Tongue (tissue), 2 donors: ENCODE measurements around the gene SPSB2. TPM values are rescaled to one million over a fixed set of nuclear protein-coding genes. Genes with fewer than 3 reads are reported as not detected.
"Not testable (repeated sequence)": the region's sequence is repeated elsewhere in the genome, so short reads cannot be mapped to it uniquely, and the experiment has no call there.

Experiments used
- DNase-seq: peaks from one replicate; pipeline ENCODE4 v3.0.0-alpha.2; 2015
- total RNA-seq: library from RNA; depleted of rRNA; stranded (reverse); fragments of >200 nt; gene quantifications from one replicate; pipeline ENCODE4 v1.2.3, GENCODE V29; 2014

The SPSB2 gene
- total RNA-seq, 1 donor from 2014 or later, result 3.8 TPM

GRCh38 chr12:6870304-6870703 lies 2.8 kb downstream of the SPSB2 start:
- not testable (repeated sequence) for DNase-seq

- DNase-seq, result peak; percentile 91
Observed at GRCh38 chr12:6869049-6870021, 3.8 kb downstream of the SPSB2 start.

- DNase-seq, result peak; percentile 65
Observed at GRCh38 chr12:6868211-6869048, 4.7 kb downstream of the SPSB2 start.

DNA sequence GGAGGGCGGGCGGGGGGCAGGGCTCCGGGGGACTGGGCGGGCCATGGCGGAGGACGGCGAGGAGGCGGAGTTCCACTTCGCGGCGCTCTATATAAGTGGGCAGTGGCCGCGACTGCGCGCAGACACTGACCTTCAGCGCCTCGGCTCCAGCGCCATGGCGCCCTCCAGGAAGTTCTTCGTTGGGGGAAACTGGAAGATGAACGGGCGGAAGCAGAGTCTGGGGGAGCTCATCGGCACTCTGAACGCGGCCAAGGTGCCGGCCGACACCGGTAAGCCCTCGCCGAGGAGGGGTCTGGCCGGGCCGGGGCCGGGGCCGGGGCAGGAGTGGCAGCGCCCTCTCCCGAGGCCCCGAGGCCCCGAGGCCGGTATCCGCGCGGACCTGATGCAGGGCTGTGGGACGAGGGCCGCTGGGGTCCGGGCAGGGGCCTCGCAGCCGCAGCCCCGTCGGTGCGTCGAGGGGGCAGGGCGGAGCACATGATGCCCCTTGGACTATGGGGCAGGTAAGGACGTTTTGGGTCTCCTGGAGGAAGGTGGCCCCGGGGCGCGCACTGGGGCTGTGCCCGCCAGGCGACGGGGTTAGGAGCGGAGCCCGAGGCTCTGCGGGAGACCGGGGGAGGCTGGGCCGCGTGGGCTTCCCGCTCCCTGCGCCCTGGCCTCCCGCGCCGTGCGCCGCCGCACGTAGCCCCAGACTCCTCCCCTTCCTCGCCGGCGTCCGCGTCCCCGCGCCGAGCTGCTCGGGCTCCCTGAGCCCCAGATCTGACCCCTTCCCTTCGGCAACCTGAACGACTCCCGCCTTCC lies 5.5 kb downstream of the SPSB2 start, which contains the start of gene TPI1:
TPI1 (plus strand) TSS at position 119 of the 798 bp plus-strand sequence; CDS start at position 155, 36 bp downstream.
- DNase-seq, result peak; percentile 93

DNA sequence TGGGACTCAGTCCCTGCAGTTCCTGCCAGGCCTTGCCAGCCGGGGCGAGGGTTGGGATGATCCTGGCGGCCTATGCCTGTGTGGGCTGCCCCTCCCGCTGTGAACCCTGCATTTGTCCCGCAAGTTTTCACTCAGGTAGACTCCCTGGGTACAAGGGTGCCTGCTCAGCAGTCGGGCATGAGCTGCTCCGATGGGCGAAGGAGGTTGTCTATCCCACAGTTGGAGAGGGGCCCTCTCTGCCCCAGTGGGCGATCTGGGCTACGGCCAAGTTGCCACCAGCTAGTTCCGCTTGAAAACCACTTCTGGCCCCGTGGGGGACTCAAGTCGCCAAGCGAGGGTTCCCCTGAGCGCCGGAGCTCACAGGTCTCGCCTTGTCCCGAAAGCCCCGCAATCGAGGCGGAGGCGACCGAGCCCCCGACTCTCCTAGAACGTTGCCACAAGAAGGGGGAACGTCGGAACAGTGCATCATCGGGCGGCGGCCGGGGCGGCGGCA lies 6.1 kb downstream of the SPSB2 start:
- DNase-seq, result no peak

- DNase-seq, result no peak
Observed at GRCh38 chr12:6866163-6866919, 6.8 kb downstream of the SPSB2 start.

GRCh38 chr12:6865307-6865706 lies 7.8 kb downstream of the SPSB2 start:
- not testable (repeated sequence) for DNase-seq

DNA sequence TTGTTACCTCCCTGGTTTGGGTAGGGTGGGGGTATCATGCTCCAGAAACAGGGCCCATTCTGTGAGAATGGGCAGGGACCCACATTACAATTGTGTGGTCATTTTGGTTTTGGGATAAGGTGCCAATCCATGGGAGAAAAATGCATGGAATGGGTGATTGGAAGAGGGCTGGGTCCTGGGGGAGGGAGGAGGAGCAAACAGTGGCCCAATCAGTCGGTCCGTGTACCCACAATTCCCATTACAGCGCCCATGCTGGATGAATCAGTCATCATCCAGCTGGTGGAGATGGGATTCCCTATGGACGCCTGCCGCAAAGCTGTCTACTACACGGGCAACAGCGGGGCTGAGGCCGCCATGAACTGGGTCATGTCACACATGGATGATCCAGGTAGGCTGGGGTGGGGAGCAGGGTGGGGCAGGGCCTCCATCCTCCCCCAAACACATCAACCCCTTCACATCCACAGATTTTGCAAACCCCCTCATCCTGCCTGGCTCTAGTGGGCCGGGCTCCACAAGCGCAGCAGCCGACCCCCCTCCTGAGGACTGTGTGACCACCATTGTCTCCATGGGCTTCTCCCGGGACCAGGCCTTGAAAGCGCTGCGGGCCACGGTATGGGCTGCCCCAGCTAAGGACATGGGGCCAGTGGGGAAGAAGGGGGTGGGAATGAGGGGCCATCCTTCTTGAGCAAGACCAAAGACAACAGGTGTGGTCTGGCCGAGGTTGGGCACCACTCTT lies 9.3 kb downstream of the SPSB2 start:
- no peak for DNase-seq

GRCh38 chr12:6863033-6863432 lies 10.1 kb downstream of the SPSB2 start:
- no peak for DNase-seq

DNA sequence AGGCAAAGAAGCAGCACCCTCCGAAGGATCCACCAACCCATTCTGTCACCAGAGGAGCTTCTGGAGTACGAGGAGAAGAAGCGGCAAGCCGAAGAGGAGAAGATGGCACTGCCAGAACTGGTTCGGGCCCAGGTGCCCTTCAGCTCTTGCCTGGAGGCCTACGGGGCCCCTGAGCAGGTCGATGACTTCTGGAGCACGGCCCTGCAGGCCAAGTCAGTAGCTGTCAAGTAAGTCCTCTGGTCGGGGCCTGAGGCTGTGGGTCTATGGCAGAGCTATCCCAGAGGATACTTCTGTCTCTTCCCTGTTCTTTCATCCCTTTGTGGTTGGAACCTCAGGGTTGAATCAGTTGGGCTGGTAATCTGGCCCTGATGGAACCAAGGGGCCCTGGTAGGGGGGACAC lies 11.7 kb downstream of the SPSB2 start:
- DNase-seq, result no peak

DNA sequence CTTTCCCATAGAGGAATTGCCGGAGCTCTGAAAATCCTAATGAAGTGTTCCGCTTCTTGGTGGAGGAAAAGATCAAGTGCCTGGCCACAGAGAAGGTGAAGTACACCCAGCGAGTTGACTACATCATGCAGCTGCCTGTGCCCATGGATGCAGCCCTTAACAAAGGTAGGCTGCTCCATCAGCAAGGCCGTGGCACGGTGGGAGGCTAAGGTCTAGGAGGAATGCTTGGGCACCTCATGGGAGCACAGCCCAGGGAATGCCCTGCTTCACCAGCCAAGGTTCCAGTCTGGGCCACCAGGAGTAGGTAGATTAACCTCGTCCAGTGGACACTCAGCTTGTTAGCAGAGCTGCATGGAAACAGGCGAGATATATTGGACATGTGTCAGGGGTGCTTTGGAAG lies 12.2 kb downstream of the SPSB2 start:
- DNase-seq, result no peak

DNA sequence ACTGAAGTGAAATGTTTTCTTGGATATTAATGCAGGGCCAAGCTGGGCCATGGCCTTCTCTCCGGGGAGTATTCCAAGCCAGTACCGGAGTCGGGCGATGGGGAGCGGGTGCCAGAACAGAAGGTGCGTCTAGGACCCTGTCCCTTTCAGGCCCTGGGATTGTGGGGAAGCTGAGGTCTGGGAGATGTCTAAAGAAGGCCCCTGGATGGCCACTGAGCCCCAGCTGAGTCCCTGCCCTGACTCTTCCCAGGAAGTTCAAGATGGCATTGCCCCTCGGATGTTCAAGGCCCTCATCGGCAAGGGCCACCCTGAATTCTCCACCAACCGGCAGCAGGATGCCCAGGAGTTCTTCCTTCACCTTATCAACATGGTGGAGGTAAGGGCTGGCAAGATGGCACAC lies 13.0 kb downstream of the SPSB2 start:
- DNase-seq, result no peak

DNA sequence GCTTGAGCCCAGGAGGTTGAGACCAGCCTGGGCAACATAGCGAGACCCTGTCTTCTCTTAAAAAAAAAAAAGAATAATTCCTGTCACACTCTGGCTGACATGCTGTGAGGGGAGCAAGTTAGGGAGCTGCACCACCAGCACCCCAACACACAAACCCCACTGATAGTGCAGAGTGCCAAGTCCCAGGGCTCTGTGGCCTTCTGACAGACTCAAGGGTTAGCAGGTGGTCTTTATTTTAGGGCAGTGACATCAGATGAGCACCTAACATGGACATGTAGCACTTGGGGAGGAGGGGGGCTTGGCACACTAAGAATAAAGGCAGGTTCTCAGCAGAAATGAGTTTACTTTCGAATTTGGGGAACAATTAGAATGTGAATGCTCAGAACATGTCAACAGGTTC lies 14.3 kb downstream of the SPSB2 start:
- DNase-seq, result peak; percentile 67

DNA sequence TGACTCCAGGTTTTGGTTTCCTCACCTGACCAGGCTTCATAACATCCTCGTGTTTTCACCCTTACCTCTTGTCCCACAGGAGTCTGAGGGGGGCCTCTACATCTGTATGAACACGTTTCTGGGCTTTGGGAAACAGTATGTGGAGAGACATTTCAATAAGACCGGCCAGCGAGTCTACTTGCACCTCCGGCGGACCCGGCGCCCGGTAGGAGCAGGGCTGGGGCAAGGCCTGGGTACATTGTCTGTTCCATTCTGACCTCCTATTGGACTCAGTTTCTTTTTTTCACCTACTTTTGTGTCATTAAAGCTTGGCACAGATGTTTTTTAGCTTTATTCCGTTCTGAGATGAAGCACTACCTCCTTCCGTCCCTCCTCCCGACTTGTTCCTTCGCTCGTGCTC lies 17.8 kb downstream of the SPSB2 start:
- no peak for DNase-seq

- no peak for DNase-seq
Observed at GRCh38 chr12:6854036-6854435, 19.1 kb downstream of the SPSB2 start.

DNA sequence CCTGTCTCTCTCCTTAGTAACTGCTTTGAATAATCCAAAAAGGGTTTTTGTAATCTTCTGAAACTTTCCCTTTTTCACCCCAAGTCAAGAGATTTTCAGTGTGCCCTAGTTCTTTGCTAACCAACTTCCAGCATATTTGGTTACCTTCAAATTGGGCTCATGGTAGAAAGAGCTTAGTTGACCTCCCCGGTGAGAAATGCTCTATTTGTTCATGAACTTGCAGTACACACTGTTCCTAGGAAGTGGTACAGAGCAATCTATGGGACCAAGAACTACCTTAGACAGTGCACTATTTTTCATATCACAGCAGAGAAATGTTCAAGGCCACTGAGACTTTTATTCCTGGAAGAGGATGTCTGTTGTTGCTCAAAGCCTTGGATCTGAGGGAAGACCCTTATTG lies 19.5 kb downstream of the SPSB2 start:
- no peak for DNase-seq

GRCh38 chr12:6852651-6853354 lies 20.3 kb downstream of the SPSB2 start:
- DNase-seq, result peak; percentile 67

DNA sequence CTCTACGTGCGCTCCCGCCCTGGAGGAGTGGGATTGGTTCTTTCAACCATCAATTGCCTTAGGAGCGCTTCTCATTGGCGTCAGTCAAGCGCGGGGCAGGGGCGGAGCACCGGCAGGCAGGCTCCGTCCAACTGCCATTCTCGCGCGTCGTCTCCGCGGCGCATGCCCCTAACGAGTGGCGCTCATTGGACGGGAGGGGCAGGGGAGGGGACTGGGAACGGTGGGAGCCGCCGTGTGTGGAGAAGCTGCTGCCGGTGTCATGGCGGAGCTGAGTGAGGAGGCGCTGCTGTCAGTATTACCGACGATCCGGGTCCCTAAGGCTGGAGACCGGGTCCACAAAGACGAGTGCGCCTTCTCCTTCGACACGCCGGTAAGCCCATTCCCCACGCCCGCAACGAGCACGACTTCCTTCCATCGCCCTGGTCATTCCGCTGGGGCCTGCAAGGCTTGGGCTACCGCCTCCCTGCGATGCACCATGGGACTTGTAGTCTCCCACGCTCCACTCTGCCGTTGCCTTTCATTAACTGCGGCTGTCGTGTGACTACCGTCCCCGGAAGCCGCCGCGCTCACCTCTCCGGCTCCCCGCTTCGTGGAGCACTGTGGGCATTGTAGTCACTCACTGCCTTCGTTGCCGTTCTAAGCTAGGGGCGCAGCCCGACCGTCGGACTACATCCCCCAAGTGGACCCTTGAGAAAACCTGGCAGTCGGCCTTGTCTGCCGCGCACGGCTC lies 21.0 kb downstream of the SPSB2 start, which contains the start of gene USP5:
USP5 (plus strand) TSS at position 230 of the 730 bp plus-strand sequence; CDS start at position 260, 30 bp downstream.
- peak; percentile 100 for DNase-seq
